Right lobe of liver (tissue), 4 donors: ENCODE measurements around the gene MAPK6.

Source experiments
- POLR2A ChIP-seq: fragments of 450-650 bp; IDR thresholded peaks from one replicate; pipeline ENCODE4 v1.6.1; 2017; ENCODE audit warnings: antibody characterized with exemption, mild to moderate bottlenecking
- TF ChIP-seq, protein P1 (sequence below), 4 donors: fragments of 200-600 bp in 3 of 4; fragments of 450-650 bp in 1 of 4; IDR thresholded peaks; one replicate each; pipeline versions ENCODE4 v1.5.1 to v1.8.0; 2016 to 2022; ENCODE audit warnings: antibody characterized with exemption in 4 of 4, mild to moderate bottlenecking in 2 of 4
- donor health status: DM: no; HTN: no; CAD: no.
- donor health status: DM: no; HTN: no; CAD: no.
- donor health status: DM: no; HTN: yes; CAD: no.

DNA sequence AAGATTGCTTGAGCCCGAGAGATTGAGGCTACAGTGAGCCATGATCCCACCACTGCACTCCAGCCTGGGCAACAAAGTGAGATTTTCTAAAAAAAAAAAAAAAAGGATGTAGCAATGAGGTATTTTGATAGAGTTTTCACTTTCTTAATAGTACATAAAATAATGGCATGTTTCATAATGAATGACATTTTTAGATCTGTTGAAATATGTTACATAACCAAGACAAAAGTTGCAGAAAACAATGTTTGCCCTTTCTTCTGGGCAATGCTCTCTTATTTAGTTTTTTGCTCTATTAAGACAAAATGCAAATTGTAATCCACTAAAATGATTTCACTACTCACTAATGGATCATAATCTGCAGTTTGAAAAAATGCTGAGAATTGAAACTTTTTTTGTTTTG, 4.4 kb upstream of the MAPK6 start:
- TF ChIP-seq, protein P1, sequence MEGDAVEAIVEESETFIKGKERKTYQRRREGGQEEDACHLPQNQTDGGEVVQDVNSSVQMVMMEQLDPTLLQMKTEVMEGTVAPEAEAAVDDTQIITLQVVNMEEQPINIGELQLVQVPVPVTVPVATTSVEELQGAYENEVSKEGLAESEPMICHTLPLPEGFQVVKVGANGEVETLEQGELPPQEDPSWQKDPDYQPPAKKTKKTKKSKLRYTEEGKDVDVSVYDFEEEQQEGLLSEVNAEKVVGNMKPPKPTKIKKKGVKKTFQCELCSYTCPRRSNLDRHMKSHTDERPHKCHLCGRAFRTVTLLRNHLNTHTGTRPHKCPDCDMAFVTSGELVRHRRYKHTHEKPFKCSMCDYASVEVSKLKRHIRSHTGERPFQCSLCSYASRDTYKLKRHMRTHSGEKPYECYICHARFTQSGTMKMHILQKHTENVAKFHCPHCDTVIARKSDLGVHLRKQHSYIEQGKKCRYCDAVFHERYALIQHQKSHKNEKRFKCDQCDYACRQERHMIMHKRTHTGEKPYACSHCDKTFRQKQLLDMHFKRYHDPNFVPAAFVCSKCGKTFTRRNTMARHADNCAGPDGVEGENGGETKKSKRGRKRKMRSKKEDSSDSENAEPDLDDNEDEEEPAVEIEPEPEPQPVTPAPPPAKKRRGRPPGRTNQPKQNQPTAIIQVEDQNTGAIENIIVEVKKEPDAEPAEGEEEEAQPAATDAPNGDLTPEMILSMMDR (IDR thresholded peaks at IDR 0.05), result no peak
- no peak for TF ChIP-seq POLR2A
